Mammary epithelial cell (primary cell): ENCODE data around the gene HERC4.

Experiments
- EZH2 ChIP-seq: IDR thresholded peaks from 2 replicates; pipeline ENCODE4 v1.6.1; 2012; ENCODE audit warnings: low read length, inconsistent platforms, borderline replicate concordance
- TF ChIP-seq, protein P1 (sequence below), 2 donors: IDR thresholded peaks in 1 of 2; conservative IDR thresholded peaks in 1 of 2; 2 replicates each; pipeline ENCODE4 v1.5.1; 2011 to 2012; ENCODE audit warnings: inconsistent platforms in 2 of 2, low read length in 2 of 2, mild to moderate bottlenecking in 2 of 2, control low read depth in 1 of 2, low read depth in 1 of 2; ENCODE audit not compliant: insufficient read depth in 1 of 2; ENCODE audit errors: extremely low read depth in 1 of 2

DNA sequence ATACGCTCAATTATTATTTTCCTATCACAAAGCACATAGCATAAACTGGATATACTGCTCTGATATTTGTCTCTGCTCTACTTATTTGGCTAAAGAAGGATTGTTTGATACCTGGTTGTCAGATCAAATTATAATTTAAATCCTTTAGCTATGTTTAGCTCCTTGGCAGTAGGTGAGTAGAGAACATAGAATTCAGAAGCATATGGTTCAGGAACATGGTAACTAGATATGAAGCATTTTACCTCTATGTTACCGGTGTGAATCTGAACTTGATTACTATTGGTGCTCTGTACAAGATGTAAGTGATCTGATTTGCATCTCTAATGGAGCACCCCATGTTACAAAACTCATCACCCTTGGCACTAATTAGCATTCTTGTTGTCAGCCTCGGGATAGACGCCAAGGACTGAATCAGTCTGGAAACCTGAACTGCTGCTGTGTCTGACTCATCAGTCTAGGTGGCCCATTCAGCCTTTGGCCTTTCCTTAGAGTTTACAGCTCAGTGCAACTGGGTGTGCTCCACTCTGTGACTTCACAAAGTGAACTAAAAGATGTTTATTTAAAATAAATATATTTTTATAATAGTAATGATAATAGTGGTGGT, 21.9 kb upstream of the HERC4 start:
- no peak for TF ChIP-seq EZH2
- TF ChIP-seq, protein P1, sequence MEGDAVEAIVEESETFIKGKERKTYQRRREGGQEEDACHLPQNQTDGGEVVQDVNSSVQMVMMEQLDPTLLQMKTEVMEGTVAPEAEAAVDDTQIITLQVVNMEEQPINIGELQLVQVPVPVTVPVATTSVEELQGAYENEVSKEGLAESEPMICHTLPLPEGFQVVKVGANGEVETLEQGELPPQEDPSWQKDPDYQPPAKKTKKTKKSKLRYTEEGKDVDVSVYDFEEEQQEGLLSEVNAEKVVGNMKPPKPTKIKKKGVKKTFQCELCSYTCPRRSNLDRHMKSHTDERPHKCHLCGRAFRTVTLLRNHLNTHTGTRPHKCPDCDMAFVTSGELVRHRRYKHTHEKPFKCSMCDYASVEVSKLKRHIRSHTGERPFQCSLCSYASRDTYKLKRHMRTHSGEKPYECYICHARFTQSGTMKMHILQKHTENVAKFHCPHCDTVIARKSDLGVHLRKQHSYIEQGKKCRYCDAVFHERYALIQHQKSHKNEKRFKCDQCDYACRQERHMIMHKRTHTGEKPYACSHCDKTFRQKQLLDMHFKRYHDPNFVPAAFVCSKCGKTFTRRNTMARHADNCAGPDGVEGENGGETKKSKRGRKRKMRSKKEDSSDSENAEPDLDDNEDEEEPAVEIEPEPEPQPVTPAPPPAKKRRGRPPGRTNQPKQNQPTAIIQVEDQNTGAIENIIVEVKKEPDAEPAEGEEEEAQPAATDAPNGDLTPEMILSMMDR (conservative IDR thresholded peaks at IDR 0.05 in 1 of 2, IDR thresholded peaks at IDR 0.05 in 1 of 2; ENCODE audit: extremely low read depth in 1 of 2, insufficient read depth in 1 of 2, low read depth in 1 of 2, low read length in 2 of 2) = no peak
